ENCODE results near the gene USP36.

DNA sequence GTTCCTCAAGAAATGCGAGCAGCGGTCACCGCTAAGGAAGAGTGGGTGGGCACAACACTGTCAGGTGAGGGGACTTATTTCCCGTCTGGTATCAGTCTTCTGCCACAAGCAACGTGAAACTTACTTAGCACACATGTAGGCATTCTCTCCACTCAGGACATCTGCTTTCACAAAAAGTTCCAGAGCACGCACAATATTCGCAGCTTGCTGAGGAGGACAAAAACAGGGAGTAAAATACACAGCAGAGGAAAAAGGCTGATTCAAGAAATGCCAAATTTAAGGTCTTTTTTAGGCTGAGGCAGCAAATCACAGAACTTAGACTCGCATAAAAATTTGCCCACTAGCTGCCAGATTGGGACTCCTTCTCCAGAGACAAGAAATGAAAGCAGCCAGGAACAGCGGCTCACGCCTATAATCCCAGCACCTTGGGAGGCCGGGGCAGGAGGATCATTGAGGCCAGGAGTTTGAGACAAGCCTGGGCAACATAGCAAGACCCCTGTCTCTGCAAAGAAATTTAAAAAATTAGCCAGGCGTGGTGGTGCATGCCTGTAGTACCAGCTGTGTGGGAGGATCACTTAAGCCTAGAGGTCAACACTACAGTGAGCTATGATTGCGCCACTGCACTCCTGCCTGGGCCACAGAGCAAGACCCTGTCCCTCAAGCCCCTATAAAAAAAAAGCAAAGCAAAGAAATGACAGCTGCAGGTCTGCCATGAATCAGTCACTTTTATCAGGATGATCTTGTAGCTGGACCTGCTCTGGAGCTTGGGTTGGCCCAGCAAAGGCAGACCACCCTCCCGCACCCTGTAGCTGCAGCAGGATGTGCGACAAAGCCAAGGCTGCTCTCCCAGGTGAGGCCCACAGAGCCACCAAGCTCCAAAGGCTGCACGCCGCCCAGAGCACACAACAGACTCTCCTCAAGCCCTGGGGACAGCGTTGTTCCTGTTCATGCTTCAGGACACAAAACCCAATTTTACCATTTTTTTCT, 20.5 kb downstream of the USP36 start:
- no peak for TF ChIP-seq EZH2 (IDR thresholded peaks at IDR 0.05)
- TF ChIP-seq POLR2AphosphoS5 (IDR thresholded peaks at IDR 0.05; ENCODE audit: borderline replicate concordance, low read depth, low read length) = no peak
- no peak for TF ChIP-seq FOXP2 (optimal IDR thresholded peaks at IDR 0.05; ENCODE audit: control extremely low read depth, extremely low read length, insufficient read depth)
